Posterior cingulate gyrus (tissue), 11 donors: Measurements from ENCODE around the gene ADRA1B.

Experiments
- DNase-seq, 10 donors: peaks; one replicate each; pipeline versions ENCODE4 v3.0.0 to v3.0.0-alpha.2; 2020 to 2021; ENCODE audit warnings: mixed read lengths in 3 of 10
- intact Hi-C: fragments of 100-400 bp; cut with DNase I; formaldehyde crosslinking; loops from one replicate; pipeline ENCODE4 v1.15.1; 2023

ADRA1B gene

GRCh38 chr5:159915904-159916840 is at the start of gene ADRA1B:
Gene ADRA1B, plus strand, starts transcription at chr5:159916482. Its CDS starts 424 bp downstream, at chr5:159916906.
- intact Hi-C loops, result loop anchor here (1.0 to 5.0 kb wide), 3 partner anchors 472 to 629 kb away; partner anchors contain the start of gene IL12B
- peak; percentile 49 to 94 (median 68) for DNase-seq

GRCh38 chr5:159873680-159874079 is 42.6 kb upstream of the ADRA1B start:
- intact Hi-C loops, result no loop called here
- no peak for DNase-seq

GRCh38 chr5:159874263-159874662 is 42.0 kb upstream of the ADRA1B start:
- no peak for DNase-seq

GRCh38 chr5:159877016-159877415 is 39.3 kb upstream of the ADRA1B start:
- DNase-seq, result peak in 1 of 10 donors; percentile 23
- intact Hi-C loops, result no loop called here

More at GRCh38 chr5:159874263-159874662, 42.0 kb upstream of the ADRA1B start:
- intact Hi-C loops, result no loop called here

GRCh38 chr5:159877894-159878448 is 38.3 kb upstream of the ADRA1B start:
- intact Hi-C loops, result no loop called here
- DNase-seq, result peak in 9 of 10 donors; percentile 14 to 89 (median 32)

- intact Hi-C loops, result no loop called here
- peak; percentile 34 to 95 (median 63) for DNase-seq
These were observed 37.3 kb upstream of the ADRA1B start for GRCh38 chr5:159878988-159879471.

GRCh38 chr5:159880676-159881075 is 35.6 kb upstream of the ADRA1B start:
- DNase-seq, result no peak
- intact Hi-C loops, result no loop called here

GRCh38 chr5:159881967-159882366 is 34.3 kb upstream of the ADRA1B start:
- intact Hi-C loops, result no loop called here
- DNase-seq, result no peak

GRCh38 chr5:159883522-159883950 is 32.7 kb upstream of the ADRA1B start:
- no peak for DNase-seq
- intact Hi-C loops, result no loop called here

GRCh38 chr5:159884917-159885620 is 31.2 kb upstream of the ADRA1B start:
- no peak for DNase-seq
- intact Hi-C loops, result no loop called here

GRCh38 chr5:159886296-159886695 is 30.0 kb upstream of the ADRA1B start:
- no peak for DNase-seq
- intact Hi-C loops, result no loop called here

- intact Hi-C loops, result no loop called here
- DNase-seq, result no peak
These were observed 29.2 kb upstream of the ADRA1B start for GRCh38 chr5:159887050-159887449.

GRCh38 chr5:159888860-159889259 is 27.4 kb upstream of the ADRA1B start:
- no peak for DNase-seq
- intact Hi-C loops, result no loop called here

GRCh38 chr5:159890141-159890540 is 26.1 kb upstream of the ADRA1B start:
- no peak for DNase-seq
- intact Hi-C loops, result no loop called here

GRCh38 chr5:159891371-159891770 is 24.9 kb upstream of the ADRA1B start:
- no peak for DNase-seq
- intact Hi-C loops, result no loop called here

GRCh38 chr5:159893040-159893695 is 23.1 kb upstream of the ADRA1B start:
- intact Hi-C loops, result no loop called here
- no peak for DNase-seq

- DNase-seq, result no peak
- intact Hi-C loops, result no loop called here
These were observed 22.0 kb upstream of the ADRA1B start for GRCh38 chr5:159894149-159894720.

GRCh38 chr5:159897786-159898393 is 18.4 kb upstream of the ADRA1B start:
- DNase-seq, result peak in 1 of 10 donors; percentile 65
- intact Hi-C loops, result no loop called here
